ENCODE measurements around the gene NECTIN2.
A peak's percentile ranks its signal among the peaks of the same experiment; 100 is the strongest.
"Not testable (repeated sequence)": the region's sequence is repeated elsewhere in the genome, so short reads cannot be mapped to it uniquely, and the experiment has no call there.

Gene NECTIN2

DNA sequence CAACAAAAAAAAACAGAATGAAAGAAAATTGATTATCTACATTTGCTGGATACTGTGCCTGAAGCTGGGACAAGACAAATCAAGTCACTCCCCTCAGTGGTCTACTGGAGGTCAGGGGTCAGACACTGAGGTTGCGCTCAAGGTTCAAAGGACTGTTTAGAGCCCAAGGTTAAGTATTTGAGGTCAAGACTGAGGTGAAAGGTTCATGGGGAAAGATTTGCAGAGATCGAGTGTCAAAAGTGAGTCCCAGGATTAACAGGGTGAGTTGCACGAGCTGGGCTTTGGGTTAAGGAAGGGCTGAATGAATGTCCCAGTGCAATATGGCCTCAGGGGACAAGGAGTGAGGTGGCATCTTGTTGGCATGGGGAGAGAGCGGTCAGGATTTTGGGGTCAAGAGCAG, 41.6 kb downstream of the NECTIN2 start:
- DNase-seq = no peak

DNA sequence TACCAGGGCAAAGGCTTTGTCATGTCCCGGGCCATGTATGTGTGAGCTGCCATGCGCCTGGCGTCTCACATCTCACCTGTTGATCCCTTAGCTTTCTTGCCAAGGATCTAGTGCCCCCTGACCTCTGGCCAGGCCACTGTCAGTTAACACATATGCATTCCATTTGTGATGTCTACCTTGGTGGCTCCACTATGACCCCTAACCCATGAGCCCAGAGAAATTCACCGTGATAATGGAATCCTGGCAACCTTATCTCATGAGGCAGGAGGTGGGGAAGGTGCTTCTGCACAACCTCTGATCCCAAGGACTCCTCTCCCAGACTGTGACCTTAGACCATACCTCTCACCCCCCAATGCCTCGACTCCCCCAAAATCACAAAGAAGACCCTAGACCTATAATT, 42.2 kb downstream of the NECTIN2 start:
- DNase-seq = not testable (repeated sequence)

DNA sequence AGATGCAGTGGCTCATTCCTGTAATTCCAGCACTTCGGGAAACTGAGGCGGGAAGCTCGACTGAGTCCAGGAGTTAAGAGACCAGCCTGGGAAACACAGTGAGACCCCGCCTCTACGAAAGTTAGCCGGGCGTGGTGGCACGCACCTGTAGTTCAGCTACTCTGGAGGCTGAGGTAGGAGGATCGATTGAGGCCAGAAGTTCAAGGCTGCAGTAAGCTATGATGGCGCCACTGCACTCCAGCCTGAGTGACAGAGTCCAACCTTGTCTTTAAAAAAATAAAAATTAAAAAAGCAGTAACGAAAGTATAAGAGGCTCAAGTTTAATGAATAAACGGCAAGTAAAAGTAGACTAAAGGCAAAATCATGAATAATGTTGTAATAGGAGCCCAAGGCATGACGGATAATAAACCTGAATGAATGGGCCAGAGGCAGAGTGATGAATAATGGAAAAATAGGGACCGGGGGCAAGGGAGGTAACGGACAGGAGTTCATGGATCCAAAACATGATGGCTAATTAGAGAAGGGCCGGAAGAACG, 43.8 kb downstream of the NECTIN2 start:
- no peak for DNase-seq

GRCh38 chr19:44890366-44891015, 44.4 kb downstream of the NECTIN2 start:
- DNase-seq = peak; percentile 100

GRCh38 chr19:44891016-44891882, 45.2 kb downstream of the NECTIN2 start, which contains the start of gene TOMM40:
TOMM40 (plus strand) TSS chr19:44891254; CDS start chr19:44891416, 162 bp downstream.
- peak; percentile 36 for DNase-seq

DNA sequence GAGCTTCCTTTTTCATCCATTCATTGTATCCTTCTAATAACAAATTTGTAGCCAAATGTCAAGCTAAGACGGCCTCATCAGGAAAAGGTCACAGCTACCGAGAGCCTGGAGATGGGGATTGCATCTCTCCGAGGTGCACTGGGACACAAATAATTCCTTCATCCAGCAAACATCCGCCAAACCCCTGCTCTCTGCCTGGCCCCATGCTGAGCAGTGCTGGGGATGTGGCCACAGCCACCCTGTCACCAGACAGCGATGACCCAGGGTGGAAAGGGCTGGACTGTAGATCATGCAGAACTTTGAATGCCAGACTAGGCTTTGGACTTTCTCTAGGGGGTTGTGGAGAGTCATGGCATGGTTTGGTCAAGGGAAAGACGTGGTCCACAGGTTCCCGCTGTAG, 46.8 kb downstream of the NECTIN2 start:
- DNase-seq = no peak

GRCh38 chr19:44893332-44894051, 47.4 kb downstream of the NECTIN2 start:
- DNase-seq = no peak

GRCh38 chr19:44894052-44894400, 47.9 kb downstream of the NECTIN2 start:
- DNase-seq = no peak

GRCh38 chr19:44894946-44895345, 48.8 kb downstream of the NECTIN2 start:
- no peak for DNase-seq

- no peak for DNase-seq
These were observed 51.7 kb downstream of the NECTIN2 start for GRCh38 chr19:44897835-44898234.

DNA sequence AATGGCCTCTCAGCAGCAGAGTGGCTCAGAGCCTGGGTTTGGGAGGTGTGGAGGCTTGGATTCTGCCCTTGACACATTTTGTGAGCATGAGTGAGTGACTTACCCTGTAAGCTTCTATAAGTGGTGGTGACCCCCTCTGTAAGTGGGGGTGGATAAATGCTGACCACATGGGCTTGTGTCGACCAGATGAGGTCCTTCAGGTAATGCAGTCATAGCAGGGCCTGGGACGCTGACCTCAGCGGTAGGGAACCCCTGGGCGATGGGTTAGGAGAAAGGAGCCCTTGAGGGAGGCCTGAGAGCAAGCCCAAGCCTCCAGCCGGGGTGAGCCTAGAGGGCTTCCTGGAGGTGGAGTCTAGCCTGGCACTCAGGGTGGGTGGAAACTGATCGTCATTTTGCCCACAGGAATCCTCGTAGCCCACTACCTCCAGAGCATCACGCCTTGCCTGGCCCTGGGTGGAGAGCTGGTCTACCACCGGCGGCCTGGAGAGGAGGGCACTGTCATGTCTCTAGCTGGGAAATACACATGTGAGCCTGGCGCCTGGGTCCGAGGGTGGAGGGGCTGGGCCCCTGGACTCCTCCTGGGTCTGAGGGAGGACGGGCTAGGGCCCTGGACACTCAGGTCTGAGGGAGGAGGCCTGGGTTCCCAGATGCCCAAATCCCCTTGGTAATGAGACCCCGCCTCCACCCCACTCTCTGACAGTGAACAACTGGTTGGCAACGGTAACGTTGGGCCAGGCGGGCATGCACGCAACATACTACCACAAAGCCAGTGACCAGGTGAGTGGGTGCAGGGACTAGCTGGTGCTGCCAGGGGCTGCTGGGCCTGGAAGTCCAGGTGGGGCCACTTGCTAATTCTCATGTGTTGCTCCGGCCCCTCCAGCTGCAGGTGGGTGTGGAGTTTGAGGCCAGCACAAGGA, 54.5 kb downstream of the NECTIN2 start:
- DNase-seq = no peak

GRCh38 chr19:44903216-44903601, 57.1 kb downstream of the NECTIN2 start:
- DNase-seq = no peak

GRCh38 chr19:44903602-44904425, 57.7 kb downstream of the NECTIN2 start:
- DNase-seq = peak; percentile 76

DNA sequence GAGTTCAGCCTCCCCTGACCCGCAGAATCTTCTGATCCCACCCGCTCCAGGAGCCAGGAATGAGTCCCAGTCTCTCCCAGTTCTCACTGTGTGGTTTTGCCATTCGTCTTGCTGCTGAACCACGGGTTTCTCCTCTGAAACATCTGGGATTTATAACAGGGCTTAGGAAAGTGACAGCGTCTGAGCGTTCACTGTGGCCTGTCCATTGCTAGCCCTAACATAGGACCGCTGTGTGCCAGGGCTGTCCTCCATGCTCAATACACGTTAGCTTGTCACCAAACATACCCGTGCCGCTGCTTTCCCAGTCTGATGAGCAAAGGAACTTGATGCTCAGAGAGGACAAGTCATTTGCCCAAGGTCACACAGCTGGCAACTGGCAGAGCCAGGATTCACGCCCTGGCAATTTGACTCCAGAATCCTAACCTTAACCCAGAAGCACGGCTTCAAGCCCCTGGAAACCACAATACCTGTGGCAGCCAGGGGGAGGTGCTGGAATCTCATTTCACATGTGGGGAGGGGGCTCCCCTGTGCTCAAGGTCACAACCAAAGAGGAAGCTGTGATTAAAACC, 58.4 kb downstream of the NECTIN2 start:
- DNase-seq = no peak

DNA sequence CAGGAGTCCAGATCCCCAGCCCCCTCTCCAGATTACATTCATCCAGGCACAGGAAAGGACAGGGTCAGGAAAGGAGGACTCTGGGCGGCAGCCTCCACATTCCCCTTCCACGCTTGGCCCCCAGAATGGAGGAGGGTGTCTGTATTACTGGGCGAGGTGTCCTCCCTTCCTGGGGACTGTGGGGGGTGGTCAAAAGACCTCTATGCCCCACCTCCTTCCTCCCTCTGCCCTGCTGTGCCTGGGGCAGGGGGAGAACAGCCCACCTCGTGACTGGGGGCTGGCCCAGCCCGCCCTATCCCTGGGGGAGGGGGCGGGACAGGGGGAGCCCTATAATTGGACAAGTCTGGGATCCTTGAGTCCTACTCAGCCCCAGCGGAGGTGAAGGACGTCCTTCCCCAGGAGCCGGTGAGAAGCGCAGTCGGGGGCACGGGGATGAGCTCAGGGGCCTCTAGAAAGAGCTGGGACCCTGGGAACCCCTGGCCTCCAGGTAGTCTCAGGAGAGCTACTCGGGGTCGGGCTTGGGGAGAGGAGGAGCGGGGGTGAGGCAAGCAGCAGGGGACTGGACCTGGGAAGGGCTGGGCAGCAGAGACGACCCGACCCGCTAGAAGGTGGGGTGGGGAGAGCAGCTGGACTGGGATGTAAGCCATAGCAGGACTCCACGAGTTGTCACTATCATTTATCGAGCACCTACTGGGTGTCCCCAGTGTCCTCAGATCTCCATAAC, 59.5 kb downstream of the NECTIN2 start, which contains the start of gene APOE:
APOE (plus strand) TSS at position 360 of the 724 bp plus-strand sequence. CDS start 829 bp downstream, outside the sequence.
- DNase-seq = no peak

DNA sequence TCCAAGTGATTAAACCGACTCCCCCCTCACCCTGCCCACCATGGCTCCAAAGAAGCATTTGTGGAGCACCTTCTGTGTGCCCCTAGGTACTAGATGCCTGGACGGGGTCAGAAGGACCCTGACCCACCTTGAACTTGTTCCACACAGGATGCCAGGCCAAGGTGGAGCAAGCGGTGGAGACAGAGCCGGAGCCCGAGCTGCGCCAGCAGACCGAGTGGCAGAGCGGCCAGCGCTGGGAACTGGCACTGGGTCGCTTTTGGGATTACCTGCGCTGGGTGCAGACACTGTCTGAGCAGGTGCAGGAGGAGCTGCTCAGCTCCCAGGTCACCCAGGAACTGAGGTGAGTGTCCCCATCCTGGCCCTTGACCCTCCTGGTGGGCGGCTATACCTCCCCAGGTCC, 61.5 kb downstream of the NECTIN2 start:
- no peak for DNase-seq

GRCh38 chr19:44908074-44908835, 62.2 kb downstream of the NECTIN2 start:
- DNase-seq = no peak

DNA sequence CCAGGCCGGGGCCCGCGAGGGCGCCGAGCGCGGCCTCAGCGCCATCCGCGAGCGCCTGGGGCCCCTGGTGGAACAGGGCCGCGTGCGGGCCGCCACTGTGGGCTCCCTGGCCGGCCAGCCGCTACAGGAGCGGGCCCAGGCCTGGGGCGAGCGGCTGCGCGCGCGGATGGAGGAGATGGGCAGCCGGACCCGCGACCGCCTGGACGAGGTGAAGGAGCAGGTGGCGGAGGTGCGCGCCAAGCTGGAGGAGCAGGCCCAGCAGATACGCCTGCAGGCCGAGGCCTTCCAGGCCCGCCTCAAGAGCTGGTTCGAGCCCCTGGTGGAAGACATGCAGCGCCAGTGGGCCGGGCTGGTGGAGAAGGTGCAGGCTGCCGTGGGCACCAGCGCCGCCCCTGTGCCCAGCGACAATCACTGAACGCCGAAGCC, 62.8 kb downstream of the NECTIN2 start:
- no peak for DNase-seq

DNA sequence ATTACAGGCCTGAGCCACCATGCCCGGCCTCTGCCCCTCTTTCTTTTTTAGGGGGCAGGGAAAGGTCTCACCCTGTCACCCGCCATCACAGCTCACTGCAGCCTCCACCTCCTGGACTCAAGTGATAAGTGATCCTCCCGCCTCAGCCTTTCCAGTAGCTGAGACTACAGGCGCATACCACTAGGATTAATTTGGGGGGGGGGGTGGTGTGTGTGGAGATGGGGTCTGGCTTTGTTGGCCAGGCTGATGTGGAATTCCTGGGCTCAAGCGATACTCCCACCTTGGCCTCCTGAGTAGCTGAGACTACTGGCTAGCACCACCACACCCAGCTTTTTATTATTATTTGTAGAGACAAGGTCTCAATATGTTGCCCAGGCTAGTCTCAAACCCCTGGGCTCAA, 63.7 kb downstream of the NECTIN2 start:
- DNase-seq = no peak
